ENCODE results near the gene TSPAN5. TPM values are rescaled to one million over a fixed set of nuclear protein-coding genes. Genes with fewer than 3 reads are reported as not detected.
A peak's percentile ranks its signal among the peaks of the same experiment; 100 is the strongest.

Gene TSPAN5
- total and polyA plus RNA-seq, 5 donors from 2014 or later: 21.2 to 52.7 (median 39.8) TPM

- DNase-seq: no peak
- H3K9me3 Mint-ChIP-seq: peaks cover 0 to 4% (median 0%) of the 10 kb centered on the region in 7 donors
- Histone ChIP-seq H3K27ac (ENCODE audit: insufficient read depth, low read length, poor library complexity, severe bottlenecking) (no peak overlapping the region), H3K9me3 (ENCODE audit: control insufficient read depth in 2 of 2, low read length in 2 of 2) (no peaks in the 10 kb centered on the region), H3K4me1 (ENCODE audit: control insufficient read depth, insufficient read depth, low read length, poor library complexity, severe bottlenecking) (no peaks in the 10 kb centered on the region), H3K4me3 (ENCODE audit: low read depth, low read length) (no peak overlapping the region), H3K27me3 (ENCODE audit: control insufficient read depth, insufficient read depth, low read length) (no peaks in the 10 kb centered on the region), H3K36me3 (ENCODE audit: control insufficient read depth, insufficient read depth, low read length) (peaks cover 18% of the 10 kb centered on the region)
- H3K4me1 Mint-ChIP-seq: peaks cover 13 to 27% (median 20%) of the 10 kb centered on the region in 4 donors
- H3K36me3 Mint-ChIP-seq: peaks cover 35% of the 10 kb centered on the region
- peak overlapping the region in 1 of 3 donors; percentile 48 for H3K27ac Mint-ChIP-seq
- no peaks in the 10 kb centered on the region for H3K27me3 Mint-ChIP-seq
- H3K4me3 Mint-ChIP-seq: no peak overlapping the region
- no peak for ATAC-seq (ENCODE audit: low read depth in 2 of 2)
These were observed 159.6 kb downstream of the TSPAN5 start for GRCh38 chr4:98498774-98499173.

DNA sequence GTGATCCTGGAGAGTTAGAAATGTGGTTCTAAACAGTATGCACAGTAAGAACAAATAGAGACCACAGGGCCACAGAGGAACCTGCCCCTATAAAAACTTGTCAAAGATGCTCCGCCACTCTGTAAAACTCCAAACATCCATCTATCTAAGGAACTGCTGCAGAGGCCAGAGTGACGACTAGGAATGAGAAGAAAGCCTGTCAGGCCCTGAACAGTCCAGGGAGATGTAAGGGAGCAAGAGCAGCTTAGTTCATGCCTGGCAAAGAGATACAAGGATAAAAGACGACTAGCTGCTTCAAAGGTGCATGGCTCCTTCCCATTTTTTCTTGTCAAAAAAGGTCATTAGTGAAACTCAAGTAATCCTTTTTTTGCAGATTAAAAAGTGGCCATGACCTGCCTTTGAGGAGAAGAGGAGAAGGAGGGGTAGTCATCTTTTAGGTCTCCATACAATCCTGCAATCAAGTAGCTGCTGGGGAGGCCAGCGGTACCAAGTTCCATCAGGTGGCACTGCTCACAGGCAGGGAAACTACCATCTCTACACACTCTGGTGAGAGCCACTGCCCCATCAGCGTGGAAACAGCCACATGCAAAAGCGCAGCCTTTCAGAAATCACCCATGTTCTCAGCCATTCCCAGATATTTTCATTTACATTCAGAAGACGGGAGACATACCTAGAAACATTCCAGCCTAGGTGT lies 162.1 kb downstream of the TSPAN5 start:
- Mint-ChIP-seq H3K36me3 (peaks cover 20% of the 10 kb centered on the region), H3K4me3 (no peak overlapping the region), H3K9me3 (peaks cover 0 to 2% (median 0%) of the 10 kb centered on the region in 7 donors), H3K27ac (peak overlapping the region in 1 of 3 donors; percentile 88), H3K4me1 (peaks cover 13 to 43% (median 31%) of the 10 kb centered on the region in 4 donors), H3K27me3 (no peaks in the 10 kb centered on the region)
- DNase-seq (no peak), ATAC-seq (ENCODE audit: low read depth in 2 of 2) (no peak)
- Histone ChIP-seq H3K4me3 (ENCODE audit: low read depth, low read length) (no peak overlapping the region), H3K27me3 (ENCODE audit: control insufficient read depth, insufficient read depth, low read length) (no peaks in the 10 kb centered on the region), H3K27ac (ENCODE audit: insufficient read depth, low read length, poor library complexity, severe bottlenecking) (no peak overlapping the region), H3K9me3 (ENCODE audit: control insufficient read depth in 2 of 2, low read length in 2 of 2) (no peaks in the 10 kb centered on the region), H3K36me3 (ENCODE audit: control insufficient read depth, insufficient read depth, low read length) (peaks cover 2% of the 10 kb centered on the region), H3K4me1 (ENCODE audit: control insufficient read depth, insufficient read depth, low read length, poor library complexity, severe bottlenecking) (no peaks in the 10 kb centered on the region)

- H3K36me3 Mint-ChIP-seq: peaks cover 18% of the 10 kb centered on the region
- ATAC-seq (ENCODE audit: low read depth in 2 of 2) (no peak), DNase-seq (no peak)
- H3K4me1 ChIP-seq (ENCODE audit: control insufficient read depth, insufficient read depth, low read length, poor library complexity, severe bottlenecking): no peaks in the 10 kb centered on the region
- H3K9me3 ChIP-seq (ENCODE audit: control insufficient read depth in 2 of 2, low read length in 2 of 2): no peaks in the 10 kb centered on the region
- peak overlapping the region in 1 of 3 donors; percentile 16 for H3K27ac Mint-ChIP-seq
- H3K27ac ChIP-seq (ENCODE audit: insufficient read depth, low read length, poor library complexity, severe bottlenecking): no peak overlapping the region
- peaks cover 15 to 51% (median 35%) of the 10 kb centered on the region in 4 donors for H3K4me1 Mint-ChIP-seq
- H3K27me3 Mint-ChIP-seq: no peaks in the 10 kb centered on the region
- no peak overlapping the region for H3K4me3 Mint-ChIP-seq
- H3K27me3 ChIP-seq (ENCODE audit: control insufficient read depth, insufficient read depth, low read length): no peaks in the 10 kb centered on the region
- peaks cover 2% of the 10 kb centered on the region for H3K36me3 ChIP-seq (ENCODE audit: control insufficient read depth, insufficient read depth, low read length)
- H3K4me3 ChIP-seq (ENCODE audit: low read depth, low read length): no peak overlapping the region
- peaks cover 0 to 2% (median 0%) of the 10 kb centered on the region in 7 donors for H3K9me3 Mint-ChIP-seq
These were observed 165.1 kb downstream of the TSPAN5 start for GRCh38 chr4:98493296-98493695.

DNA sequence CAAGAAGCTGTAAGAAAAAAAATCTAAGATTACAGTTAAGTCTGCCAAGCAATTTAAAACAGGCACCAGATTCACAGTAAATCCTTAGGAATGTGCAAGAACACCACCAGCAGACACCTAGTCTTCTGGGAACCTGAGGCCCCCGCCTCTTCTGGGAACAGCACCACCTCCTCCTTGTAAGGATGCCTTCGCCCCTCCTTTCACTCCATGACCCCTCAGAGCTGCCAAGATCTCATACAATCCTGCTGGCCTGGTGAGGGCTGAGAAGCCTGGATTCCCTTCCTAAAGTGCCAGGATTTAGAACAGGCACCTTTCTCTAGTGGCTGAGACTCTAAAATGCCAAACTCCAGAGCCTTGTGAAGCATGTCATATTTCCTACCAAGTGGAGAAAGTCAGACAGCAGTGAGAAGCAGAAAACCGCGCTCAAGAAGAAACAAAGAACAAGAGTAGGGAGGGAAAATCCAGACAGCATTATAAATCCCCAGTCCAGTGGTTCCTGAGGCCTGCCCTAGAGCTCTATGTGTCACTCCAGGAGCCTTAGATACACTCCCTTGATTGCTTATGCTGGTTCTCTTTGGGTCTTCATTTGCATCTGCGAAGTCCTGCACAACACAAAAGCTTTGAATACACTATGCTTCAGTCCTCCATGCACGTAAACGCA lies 166.4 kb downstream of the TSPAN5 start:
- Histone ChIP-seq H3K4me3 (ENCODE audit: low read depth, low read length) (no peak overlapping the region), H3K27me3 (ENCODE audit: control insufficient read depth, insufficient read depth, low read length) (no peaks in the 10 kb centered on the region), H3K4me1 (ENCODE audit: control insufficient read depth, insufficient read depth, low read length, poor library complexity, severe bottlenecking) (no peaks in the 10 kb centered on the region), H3K27ac (ENCODE audit: insufficient read depth, low read length, poor library complexity, severe bottlenecking) (no peak overlapping the region), H3K9me3 (ENCODE audit: control insufficient read depth in 2 of 2, low read length in 2 of 2) (no peaks in the 10 kb centered on the region), H3K36me3 (ENCODE audit: control insufficient read depth, insufficient read depth, low read length) (peaks cover 2% of the 10 kb centered on the region)
- DNase-seq (no peak), ATAC-seq (ENCODE audit: low read depth in 2 of 2) (no peak)
- no peak overlapping the region for H3K4me3 Mint-ChIP-seq
- no peaks in the 10 kb centered on the region for H3K9me3 Mint-ChIP-seq
- H3K36me3 Mint-ChIP-seq: peaks cover 12% of the 10 kb centered on the region
- H3K27ac Mint-ChIP-seq: peak overlapping the region in 1 of 3 donors; percentile 67
- no peaks in the 10 kb centered on the region for H3K27me3 Mint-ChIP-seq
- H3K4me1 Mint-ChIP-seq: peaks cover 15 to 52% (median 36%) of the 10 kb centered on the region in 4 donors

GRCh38 chr4:98490251-98490650 lies 168.2 kb downstream of the TSPAN5 start:
- H3K36me3 Mint-ChIP-seq: peaks cover 14% of the 10 kb centered on the region
- DNase-seq: no peak
- no peaks in the 10 kb centered on the region for H3K27me3 Mint-ChIP-seq
- no peak overlapping the region for H3K4me3 Mint-ChIP-seq
- no peaks in the 10 kb centered on the region for H3K27me3 ChIP-seq (ENCODE audit: control insufficient read depth, insufficient read depth, low read length)
- H3K9me3 Mint-ChIP-seq: no peaks in the 10 kb centered on the region
- peaks cover 22 to 62% (median 43%) of the 10 kb centered on the region in 4 donors for H3K4me1 Mint-ChIP-seq
- no peak for ATAC-seq (ENCODE audit: low read depth in 2 of 2)
- H3K27ac ChIP-seq (ENCODE audit: insufficient read depth, low read length, poor library complexity, severe bottlenecking): no peak overlapping the region
- H3K27ac Mint-ChIP-seq: no peak overlapping the region
- no peaks in the 10 kb centered on the region for H3K9me3 ChIP-seq (ENCODE audit: control insufficient read depth in 2 of 2, low read length in 2 of 2)
- peaks cover 9% of the 10 kb centered on the region for H3K4me1 ChIP-seq (ENCODE audit: control insufficient read depth, insufficient read depth, low read length, poor library complexity, severe bottlenecking)
- peaks cover 2% of the 10 kb centered on the region for H3K36me3 ChIP-seq (ENCODE audit: control insufficient read depth, insufficient read depth, low read length)
- no peak overlapping the region for H3K4me3 ChIP-seq (ENCODE audit: low read depth, low read length)

DNA sequence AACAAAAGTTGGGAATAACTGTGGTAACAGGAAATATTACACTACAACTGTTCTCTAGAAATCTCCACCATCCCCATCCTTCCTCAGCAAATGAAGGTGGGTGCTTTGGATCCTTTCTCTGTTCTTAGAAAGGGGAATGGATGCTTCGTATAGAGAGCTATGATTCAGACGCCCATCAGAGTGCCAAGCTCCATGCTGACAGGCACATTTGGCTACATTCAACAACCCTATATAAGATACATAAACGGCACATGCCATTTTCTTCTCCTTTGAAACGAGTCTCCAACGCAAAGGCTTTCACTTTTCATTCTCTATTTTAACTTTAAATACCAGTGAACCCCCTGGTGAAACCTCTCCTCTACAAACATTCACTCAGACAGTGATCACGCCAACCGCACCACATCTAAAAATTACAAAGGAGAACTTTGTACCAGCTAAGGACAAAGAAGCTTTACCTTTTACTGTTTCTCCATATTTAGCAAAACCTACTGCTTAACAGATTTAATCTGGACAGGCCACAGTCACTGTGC lies 172.5 kb downstream of the TSPAN5 start:
- H3K9me3 ChIP-seq (ENCODE audit: control insufficient read depth in 2 of 2, low read length in 2 of 2): no peaks in the 10 kb centered on the region
- peaks cover 27% of the 10 kb centered on the region for H3K4me1 ChIP-seq (ENCODE audit: control insufficient read depth, insufficient read depth, low read length, poor library complexity, severe bottlenecking)
- Mint-ChIP-seq H3K36me3 (peaks cover 15% of the 10 kb centered on the region), H3K27ac (peak overlapping the region; percentile 36 to 70 (median 53)), H3K4me1 (peaks cover 33 to 72% (median 55%) of the 10 kb centered on the region in 4 donors), H3K27me3 (no peaks in the 10 kb centered on the region), H3K9me3 (no peaks in the 10 kb centered on the region), H3K4me3 (peak overlapping the region; percentile 2 to 90 (median 32))
- ATAC-seq (ENCODE audit: low read depth in 2 of 2) (no peak), DNase-seq (peak in 1 of 3 donors; percentile 49)
- H3K27me3 ChIP-seq (ENCODE audit: control insufficient read depth, insufficient read depth, low read length): no peaks in the 10 kb centered on the region
- H3K4me3 ChIP-seq (ENCODE audit: low read depth, low read length): peak overlapping the region; percentile 26
- H3K36me3 ChIP-seq (ENCODE audit: control insufficient read depth, insufficient read depth, low read length): no peaks in the 10 kb centered on the region
- no peak overlapping the region for H3K27ac ChIP-seq (ENCODE audit: insufficient read depth, low read length, poor library complexity, severe bottlenecking)

DNA sequence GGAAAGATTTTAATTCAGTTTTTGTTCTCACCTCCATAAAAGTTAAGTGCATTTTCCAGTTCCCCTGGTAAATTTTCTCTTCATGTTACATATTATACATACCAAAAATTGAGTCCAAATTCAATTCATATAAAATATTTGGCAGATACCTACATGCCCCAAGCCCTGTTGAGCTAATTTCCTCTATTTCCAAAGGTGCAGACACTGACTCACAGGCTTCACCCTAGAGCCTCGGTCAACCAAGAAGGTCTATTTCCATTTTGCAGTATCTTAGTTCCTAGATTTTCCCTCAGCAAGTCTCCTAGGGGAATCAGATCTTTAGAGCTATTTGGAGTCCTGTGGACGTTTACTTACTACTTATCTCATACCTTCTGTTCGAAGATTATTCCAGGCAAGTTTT lies 174.4 kb downstream of the TSPAN5 start:
- Mint-ChIP-seq H3K4me3 (peak overlapping the region in 1 of 4 donors; percentile 2), H3K4me1 (peaks cover 31 to 80% (median 60%) of the 10 kb centered on the region in 4 donors), H3K27ac (peak overlapping the region in 2 of 3 donors; percentile 43 to 86)

More for the DNA sequence above, 174.4 kb downstream of the TSPAN5 start:
- Mint-ChIP-seq H3K36me3 (peaks cover 12% of the 10 kb centered on the region), H3K27me3 (no peaks in the 10 kb centered on the region), H3K9me3 (no peaks in the 10 kb centered on the region)
- ATAC-seq (ENCODE audit: low read depth in 2 of 2) (no peak), DNase-seq (no peak)
- Histone ChIP-seq H3K27me3 (ENCODE audit: control insufficient read depth, insufficient read depth, low read length) (no peaks in the 10 kb centered on the region), H3K27ac (ENCODE audit: insufficient read depth, low read length, poor library complexity, severe bottlenecking) (no peak overlapping the region), H3K36me3 (ENCODE audit: control insufficient read depth, insufficient read depth, low read length) (no peaks in the 10 kb centered on the region), H3K9me3 (ENCODE audit: control insufficient read depth in 2 of 2, low read length in 2 of 2) (no peaks in the 10 kb centered on the region), H3K4me3 (ENCODE audit: low read depth, low read length) (no peak overlapping the region), H3K4me1 (ENCODE audit: control insufficient read depth, insufficient read depth, low read length, poor library complexity, severe bottlenecking) (peaks cover 27% of the 10 kb centered on the region)

Data from CD4-positive, CD25-positive, alpha-beta regulatory T cell (primary cell).